Adrenal gland (tissue), 5 donors: ENCODE results near the gene PDE6B.

Source experiments
- CTCF ChIP-seq, 6 experiments: fragments of 450-650 bp in 4 of 6; fragments of 200-600 bp in 2 of 6; sonication (generic) in 1 of 6; IDR thresholded peaks; 1 replicate in 5 of 6; 2 replicates in 1 of 6; pipeline versions ENCODE4 v1.5.1 to v1.8.0; 2016 to 2021; ENCODE audit warnings: antibody characterized with exemption in 6 of 6, mild to moderate bottlenecking in 2 of 6, moderate library complexity in 1 of 6
- POLR2A ChIP-seq, 2 donors: fragments of 450-650 bp; IDR thresholded peaks; one replicate each; pipeline ENCODE4 v1.6.1; 2017; ENCODE audit warnings: antibody characterized with exemption in 2 of 2, mild to moderate bottlenecking in 2 of 2, moderate library complexity in 1 of 2
- donor health status: DM: no; HTN: no; CAD: no.

GRCh38 chr4:700587-701264 lies 75.4 kb downstream of the PDE6B start:
- TF ChIP-seq CTCF (IDR thresholded peaks at IDR 0.05) (no peak), POLR2A (IDR thresholded peaks at IDR 0.05) (no peak)
